Ishikawa (cell line): ENCODE measurements around the gene PGA3.

ENCODE experiments used
- CEBPB ChIP-seq: IDR thresholded peaks from 2 replicates; pipeline ENCODE4 v1.6.1; 2012
- CREB1 ChIP-seq: IDR thresholded peaks from 2 replicates; pipeline ENCODE4 v1.6.1; 2012; ENCODE audit warnings: low read depth
- EGR1 ChIP-seq: IDR thresholded peaks from 2 replicates; pipeline ENCODE4 v1.6.1; 2012
- EP300 ChIP-seq: IDR thresholded peaks from 2 replicates; pipeline ENCODE4 v1.6.1; 2012; ENCODE audit warnings: borderline replicate concordance
- FOXM1 ChIP-seq: IDR thresholded peaks from 2 replicates; pipeline ENCODE4 v1.6.1; 2012; ENCODE audit warnings: low read depth, borderline replicate concordance
- NFIC ChIP-seq: IDR thresholded peaks from 2 replicates; pipeline ENCODE4 v1.6.1; 2012
- RAD21 ChIP-seq: IDR thresholded peaks from 2 replicates; pipeline ENCODE4 v1.6.1; 2012; ENCODE audit warnings: low read depth
- TAF1 ChIP-seq: IDR thresholded peaks from 2 replicates; pipeline ENCODE4 v1.6.1; 2012; ENCODE audit warnings: low read depth, mild to moderate bottlenecking
- TCF12 ChIP-seq: IDR thresholded peaks from 2 replicates; pipeline ENCODE4 v1.6.1; 2012; ENCODE audit warnings: low read depth
- TEAD4 ChIP-seq: IDR thresholded peaks from 2 replicates; pipeline ENCODE4 v1.6.1; 2012
- YY1 ChIP-seq: IDR thresholded peaks from 2 replicates; pipeline ENCODE4 v1.6.1; 2012; ENCODE audit warnings: low read depth
- ZBTB7A ChIP-seq: IDR thresholded peaks from 2 replicates; pipeline ENCODE4 v1.6.1; 2012; ENCODE audit warnings: low read depth
- TF ChIP-seq, protein P1 (sequence below): IDR thresholded peaks from 2 replicates; pipeline ENCODE4 v1.6.1; 2012
- TF ChIP-seq, protein P2 (sequence below): IDR thresholded peaks from 2 replicates; pipeline ENCODE4 v1.6.1; 2012; ENCODE audit warnings: low read depth, mild to moderate bottlenecking
- TF ChIP-seq, protein P3 (sequence below): IDR thresholded peaks from 2 replicates; pipeline ENCODE4 v1.6.1; 2012

PGA3 gene

DNA sequence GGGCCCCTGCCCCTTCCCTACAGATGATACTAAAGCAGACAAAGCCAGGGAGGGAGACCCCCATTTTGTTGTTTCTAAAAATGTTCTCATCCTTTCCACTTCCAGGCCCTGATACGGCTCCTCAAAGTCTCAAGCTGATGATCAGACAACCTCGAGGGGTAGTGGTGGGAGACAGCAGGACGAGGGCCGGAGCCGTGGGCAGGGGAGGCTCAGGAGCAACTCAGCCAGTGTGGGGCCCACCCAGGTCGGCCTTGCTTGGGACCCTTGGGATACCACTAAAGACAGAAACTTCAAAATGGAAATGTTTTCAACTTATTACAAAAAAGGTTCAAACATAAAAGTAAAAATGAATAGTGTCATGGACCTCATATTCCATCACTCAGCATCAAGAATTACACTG lies 26.9 kb upstream of the PGA3 start:
- TF ChIP-seq, protein P1, sequence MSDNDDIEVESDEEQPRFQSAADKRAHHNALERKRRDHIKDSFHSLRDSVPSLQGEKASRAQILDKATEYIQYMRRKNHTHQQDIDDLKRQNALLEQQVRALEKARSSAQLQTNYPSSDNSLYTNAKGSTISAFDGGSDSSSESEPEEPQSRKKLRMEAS: no peak
- TF ChIP-seq RAD21: no peak
- TF ChIP-seq TCF12: no peak
- no peak for TF ChIP-seq CREB1
- TF ChIP-seq YY1: no peak
- no peak for TF ChIP-seq EGR1
- no peak for TF ChIP-seq ZBTB7A

DNA sequence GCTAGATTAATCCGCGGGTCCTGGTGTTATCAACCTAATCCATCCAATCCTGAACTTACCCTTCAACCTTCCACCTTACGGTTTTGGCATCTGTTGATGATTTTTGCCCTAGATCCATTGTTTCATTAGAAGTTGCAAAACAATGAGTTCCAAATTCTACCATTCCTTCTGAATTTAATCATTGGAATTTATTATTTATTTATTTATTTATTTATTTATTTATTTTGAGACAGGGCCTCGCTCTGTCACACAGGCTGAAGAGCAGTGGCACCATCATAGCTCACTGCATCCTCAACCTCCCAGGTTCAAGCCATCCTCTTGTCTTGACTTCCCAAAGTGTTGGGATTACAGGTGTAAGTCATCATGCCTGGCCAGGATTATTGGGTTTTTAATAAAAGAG lies 21.8 kb upstream of the PGA3 start:
- TF ChIP-seq CREB1 (no peak), TEAD4 (no peak), YY1 (no peak), EGR1 (no peak), NFIC (no peak)

DNA sequence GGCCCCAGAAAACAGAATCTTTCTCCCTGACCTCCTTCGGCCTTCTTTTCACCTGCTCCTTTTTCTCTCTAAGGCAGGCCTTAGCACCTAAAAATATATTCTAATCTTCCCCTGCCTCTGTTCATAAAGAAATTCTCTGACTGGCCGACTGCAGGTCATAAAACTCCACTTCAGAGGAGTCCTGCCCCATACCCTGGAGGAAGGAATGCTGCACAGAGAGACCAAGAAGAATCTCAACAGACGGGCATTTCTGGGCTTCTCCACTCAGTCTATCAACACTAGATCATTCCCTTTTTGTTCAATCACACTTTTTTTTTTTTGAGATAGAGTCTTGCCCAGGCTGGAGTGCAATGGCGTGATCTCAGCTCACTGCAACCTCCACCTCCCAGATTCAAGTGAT lies 19.7 kb upstream of the PGA3 start:
- TF ChIP-seq, protein P2, sequence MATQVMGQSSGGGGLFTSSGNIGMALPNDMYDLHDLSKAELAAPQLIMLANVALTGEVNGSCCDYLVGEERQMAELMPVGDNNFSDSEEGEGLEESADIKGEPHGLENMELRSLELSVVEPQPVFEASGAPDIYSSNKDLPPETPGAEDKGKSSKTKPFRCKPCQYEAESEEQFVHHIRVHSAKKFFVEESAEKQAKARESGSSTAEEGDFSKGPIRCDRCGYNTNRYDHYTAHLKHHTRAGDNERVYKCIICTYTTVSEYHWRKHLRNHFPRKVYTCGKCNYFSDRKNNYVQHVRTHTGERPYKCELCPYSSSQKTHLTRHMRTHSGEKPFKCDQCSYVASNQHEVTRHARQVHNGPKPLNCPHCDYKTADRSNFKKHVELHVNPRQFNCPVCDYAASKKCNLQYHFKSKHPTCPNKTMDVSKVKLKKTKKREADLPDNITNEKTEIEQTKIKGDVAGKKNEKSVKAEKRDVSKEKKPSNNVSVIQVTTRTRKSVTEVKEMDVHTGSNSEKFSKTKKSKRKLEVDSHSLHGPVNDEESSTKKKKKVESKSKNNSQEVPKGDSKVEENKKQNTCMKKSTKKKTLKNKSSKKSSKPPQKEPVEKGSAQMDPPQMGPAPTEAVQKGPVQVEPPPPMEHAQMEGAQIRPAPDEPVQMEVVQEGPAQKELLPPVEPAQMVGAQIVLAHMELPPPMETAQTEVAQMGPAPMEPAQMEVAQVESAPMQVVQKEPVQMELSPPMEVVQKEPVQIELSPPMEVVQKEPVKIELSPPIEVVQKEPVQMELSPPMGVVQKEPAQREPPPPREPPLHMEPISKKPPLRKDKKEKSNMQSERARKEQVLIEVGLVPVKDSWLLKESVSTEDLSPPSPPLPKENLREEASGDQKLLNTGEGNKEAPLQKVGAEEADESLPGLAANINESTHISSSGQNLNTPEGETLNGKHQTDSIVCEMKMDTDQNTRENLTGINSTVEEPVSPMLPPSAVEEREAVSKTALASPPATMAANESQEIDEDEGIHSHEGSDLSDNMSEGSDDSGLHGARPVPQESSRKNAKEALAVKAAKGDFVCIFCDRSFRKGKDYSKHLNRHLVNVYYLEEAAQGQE: no peak
- TF ChIP-seq FOXM1: no peak
- TF ChIP-seq RAD21: no peak
- TF ChIP-seq CEBPB: no peak
- TF ChIP-seq NFIC: no peak
- no peak for TF ChIP-seq ZBTB7A
- no peak for TF ChIP-seq EP300

DNA sequence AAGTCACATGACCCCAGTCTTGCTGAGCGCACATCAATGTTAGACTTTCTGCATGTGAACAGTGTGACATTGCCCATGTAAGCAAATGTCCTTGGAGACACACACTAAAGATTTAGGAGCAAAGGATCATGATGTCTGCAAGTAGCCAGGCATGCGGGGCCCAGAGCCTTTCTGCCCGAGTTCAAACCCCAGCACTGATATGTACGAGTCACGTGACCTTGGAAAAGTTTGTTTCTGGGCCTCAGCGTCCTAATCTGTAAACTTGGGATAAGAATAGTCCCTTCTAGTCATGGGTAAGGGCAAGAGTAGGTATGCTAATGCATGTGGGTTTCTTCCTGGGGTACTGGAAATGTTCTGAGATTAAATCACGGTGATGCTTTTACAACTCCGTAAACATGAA lies 16.8 kb upstream of the PGA3 start:
- no peak for TF ChIP-seq FOXM1
- no peak for TF ChIP-seq YY1
- TF ChIP-seq CREB1: no peak
- TF ChIP-seq, protein P3, sequence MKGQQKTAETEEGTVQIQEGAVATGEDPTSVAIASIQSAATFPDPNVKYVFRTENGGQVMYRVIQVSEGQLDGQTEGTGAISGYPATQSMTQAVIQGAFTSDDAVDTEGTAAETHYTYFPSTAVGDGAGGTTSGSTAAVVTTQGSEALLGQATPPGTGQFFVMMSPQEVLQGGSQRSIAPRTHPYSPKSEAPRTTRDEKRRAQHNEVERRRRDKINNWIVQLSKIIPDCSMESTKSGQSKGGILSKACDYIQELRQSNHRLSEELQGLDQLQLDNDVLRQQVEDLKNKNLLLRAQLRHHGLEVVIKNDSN: 0 out of 2 replicates have a peak, but pooled peaks have one; percentile 15
- TF ChIP-seq EGR1: no peak

DNA sequence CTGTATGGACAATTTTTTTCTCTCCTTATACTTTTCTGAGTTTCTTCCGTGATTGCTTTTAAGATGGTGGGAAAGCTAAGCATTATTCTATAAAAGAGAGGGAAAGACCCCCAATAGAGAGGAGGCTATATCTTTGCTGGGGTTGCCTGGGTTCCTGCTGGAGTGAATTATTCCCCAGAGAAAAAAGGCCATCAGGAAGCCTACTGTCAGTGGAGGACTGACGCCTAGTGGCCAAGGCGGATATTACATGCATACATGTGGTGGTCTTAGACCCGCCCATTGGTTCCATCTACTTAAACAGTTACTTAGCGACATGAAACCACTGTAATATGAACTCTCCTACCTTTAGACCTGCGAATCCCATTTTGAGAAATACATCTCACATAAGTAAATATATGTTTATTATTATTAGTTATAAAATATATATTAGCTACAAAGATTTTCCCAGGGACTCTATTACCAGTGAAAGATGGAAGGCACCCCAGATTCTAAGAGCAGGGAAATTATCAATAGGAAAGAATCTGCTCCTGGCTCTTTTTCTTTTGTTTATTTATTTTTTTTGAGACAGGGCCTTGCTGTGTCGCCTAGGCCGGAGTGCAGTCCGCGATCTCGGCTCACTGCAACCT lies 15.7 kb upstream of the PGA3 start:
- TF ChIP-seq, protein P1: peak; percentile 33; the same call in 1 of the 2 replicates
- peak; percentile 96 for TF ChIP-seq RAD21
- TF ChIP-seq, protein P2: no peak
- TF ChIP-seq ZBTB7A: 0 out of 2 replicates have a peak, but pooled peaks have one; percentile 49

DNA sequence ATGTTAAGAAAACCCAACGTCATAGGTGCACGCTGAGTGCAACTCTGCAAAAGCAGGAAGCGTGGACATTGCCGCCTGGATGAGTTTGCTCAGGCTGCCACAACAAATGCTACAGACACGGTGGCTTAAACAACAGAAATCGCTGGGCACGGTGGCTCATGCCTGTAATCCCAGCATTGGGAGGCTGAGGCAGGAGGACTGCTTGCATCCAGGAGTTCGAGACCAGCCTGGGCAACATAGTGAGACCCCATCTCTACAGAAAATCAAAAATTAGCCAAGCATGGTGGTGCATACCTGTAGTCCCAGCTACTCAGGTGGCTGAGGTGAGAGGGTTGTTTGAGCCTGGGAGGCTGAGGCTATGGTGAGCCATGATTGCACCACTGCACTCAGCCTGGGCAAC lies 13.4 kb upstream of the PGA3 start:
- TF ChIP-seq TCF12: no peak
- no peak for TF ChIP-seq RAD21
- TF ChIP-seq, protein P3: no peak
- TF ChIP-seq TEAD4: no peak
- TF ChIP-seq YY1: no peak
- TF ChIP-seq, protein P1: no peak
- no peak for TF ChIP-seq CEBPB
- TF ChIP-seq EP300: no peak
- no peak for TF ChIP-seq EGR1
- no peak for TF ChIP-seq FOXM1
- TF ChIP-seq TAF1: no peak
- TF ChIP-seq, protein P2: no peak
- no peak for TF ChIP-seq NFIC
- no peak for TF ChIP-seq CREB1
- no peak for TF ChIP-seq ZBTB7A
